Neural cell (in vitro differentiated cells): ENCODE measurements around the gene CHIA. TPM values are rescaled to one million over a fixed set of nuclear protein-coding genes. Genes with fewer than 3 reads are reported as not detected.

Experiments used
- H2AFZ ChIP-seq: fragments of 200-600, 300-800 bp; sonication (generic), shearing (Covaris generic); 2 replicates; pipeline ENCODE4 v1.6.0; 2014; ENCODE audit warnings: low read depth, mild to moderate bottlenecking, antibody characterized with exemption, low read length, moderate library complexity
- H3F3A ChIP-seq: fragments of 200-600 bp; shearing (Covaris generic); 2 replicates; pipeline ENCODE4 v1.6.1; 2016; ENCODE audit warnings: mild to moderate bottlenecking, moderate library complexity, mixed read lengths, antibody characterized with exemption, low read length; ENCODE audit not compliant: insufficient read depth, poor library complexity, severe bottlenecking
- H3K27ac ChIP-seq: fragments of 200-600, 300-800 bp; sonication (generic), shearing (Covaris generic); 2 replicates; pipeline ENCODE4 v1.5.1; 2014; ENCODE audit warnings: mild to moderate bottlenecking, low read length, moderate library complexity
- H3K27me3 ChIP-seq: fragments of 300-800, 200-600 bp; sonication (generic), shearing (Covaris generic); 2 replicates; pipeline ENCODE4 v1.6.0; 2014; ENCODE audit warnings: mild to moderate bottlenecking, low read depth, low read length, moderate library complexity; ENCODE audit not compliant: insufficient read depth
- H3K36me3 ChIP-seq: fragments of 300-800, 200-600 bp; sonication (generic), shearing (Covaris generic); 2 replicates; pipeline ENCODE4 v1.5.1; 2014; ENCODE audit warnings: mild to moderate bottlenecking, antibody characterized with exemption, low read length, moderate library complexity; ENCODE audit not compliant: insufficient read depth
- H3K4me2 ChIP-seq: fragments of 300-800, 200-600 bp; sonication (generic), shearing (Covaris generic); 2 replicates; pipeline ENCODE4 v1.6.0; 2014; ENCODE audit warnings: mild to moderate bottlenecking, low read length
- H3K4me3 ChIP-seq: fragments of 300-800, 200-600 bp; sonication (generic), shearing (Covaris generic); 2 replicates; pipeline ENCODE4 v1.5.1; 2014; ENCODE audit warnings: mild to moderate bottlenecking, low read length, moderate library complexity
- H3K79me2 ChIP-seq: fragments of 200-600 bp; shearing (Covaris generic); replicated peaks from 2 replicates; pipeline ENCODE4 v1.6.0; 2014; ENCODE audit warnings: mild to moderate bottlenecking, low read length, moderate library complexity; ENCODE audit not compliant: insufficient read depth
- H3K9ac ChIP-seq: fragments of 300-800, 200-600 bp; sonication (generic), shearing (Covaris generic); 2 replicates; pipeline ENCODE4 v1.6.1; 2016; ENCODE audit warnings: mild to moderate bottlenecking, low read length, mixed read lengths
- H3K9me2 ChIP-seq: fragments of 200-600 bp; shearing (Covaris generic); 2 replicates; pipeline ENCODE4 v1.6.1; 2016; ENCODE audit warnings: mild to moderate bottlenecking, low read length, mixed read lengths; ENCODE audit not compliant: insufficient read depth
- H3K9me3 ChIP-seq: fragments of 200-600, 300-800 bp; sonication (generic), shearing (Covaris generic); 2 replicates; pipeline ENCODE4 v1.6.1; 2016; ENCODE audit warnings: mild to moderate bottlenecking, mixed run types, low read length, moderate library complexity, mixed read lengths
- H4K20me1 ChIP-seq: fragments of 200-600 bp; shearing (Covaris generic); 2 replicates; pipeline ENCODE4 v1.6.1; 2016; ENCODE audit warnings: mild to moderate bottlenecking, mixed run types; ENCODE audit not compliant: insufficient read depth
- EP300 ChIP-seq: fragments of 450-650 bp; conservative IDR thresholded peaks from 2 replicates; pipeline ENCODE4 v1.6.1; 2014; ENCODE audit warnings: antibody characterized with exemption, mild to moderate bottlenecking, moderate library complexity; ENCODE audit not compliant: poor library complexity, severe bottlenecking
- EZH2 ChIP-seq: fragments of 200-600, 300-800 bp; shearing (Covaris generic), sonication (generic); IDR thresholded peaks from 2 replicates; pipeline ENCODE4 v1.6.1; 2014; ENCODE audit warnings: antibody characterized with exemption, low read length, borderline replicate concordance, mild to moderate bottlenecking; ENCODE audit not compliant: insufficient read depth, poor library complexity, severe bottlenecking
- MXI1 ChIP-seq: fragments of 450-650 bp; conservative IDR thresholded peaks from 2 replicates; pipeline ENCODE4 v1.6.1; 2014; ENCODE audit warnings: antibody characterized with exemption, mild to moderate bottlenecking; ENCODE audit not compliant: poor library complexity, severe bottlenecking
- POLR2AphosphoS5 ChIP-seq: IDR thresholded peaks from 2 replicates; pipeline ENCODE4 v1.6.1; 2012
- RAD21 ChIP-seq: fragments of 450-650 bp; conservative IDR thresholded peaks from 2 replicates; pipeline ENCODE4 v1.6.1; 2014; ENCODE audit warnings: antibody characterized with exemption, mild to moderate bottlenecking, moderate library complexity
- SMC3 ChIP-seq: fragments of 450-650 bp; conservative IDR thresholded peaks from 2 replicates; pipeline ENCODE4 v1.6.1; 2014; ENCODE audit warnings: antibody characterized with exemption, mild to moderate bottlenecking, moderate library complexity; ENCODE audit not compliant: poor library complexity
- TAF1 ChIP-seq: IDR thresholded peaks from 2 replicates; pipeline ENCODE4 v1.6.1; 2012; ENCODE audit warnings: low read depth
- polyA plus RNA-seq: library from polyadenylated mRNA; depleted of rRNA; stranded (reverse); fragments of >200 nt; gene quantifications from 2 replicates; pipeline ENCODE4 v1.2.3, GENCODE V29; 2014
- TF ChIP-seq, protein P1 (sequence below): IDR thresholded peaks from 2 replicates; pipeline ENCODE4 v1.6.1; 2012; ENCODE audit warnings: borderline replicate concordance
- TF ChIP-seq, protein P2 (sequence below): fragments of 450-650 bp; IDR thresholded peaks from 2 replicates; pipeline ENCODE4 v1.5.1; 2014; ENCODE audit warnings: antibody characterized with exemption, mild to moderate bottlenecking, moderate library complexity; ENCODE audit not compliant: poor library complexity, severe bottlenecking

Gene CHIA
- polyA plus RNA-seq, 1 donor from 2014 or later: not detected

DNA sequence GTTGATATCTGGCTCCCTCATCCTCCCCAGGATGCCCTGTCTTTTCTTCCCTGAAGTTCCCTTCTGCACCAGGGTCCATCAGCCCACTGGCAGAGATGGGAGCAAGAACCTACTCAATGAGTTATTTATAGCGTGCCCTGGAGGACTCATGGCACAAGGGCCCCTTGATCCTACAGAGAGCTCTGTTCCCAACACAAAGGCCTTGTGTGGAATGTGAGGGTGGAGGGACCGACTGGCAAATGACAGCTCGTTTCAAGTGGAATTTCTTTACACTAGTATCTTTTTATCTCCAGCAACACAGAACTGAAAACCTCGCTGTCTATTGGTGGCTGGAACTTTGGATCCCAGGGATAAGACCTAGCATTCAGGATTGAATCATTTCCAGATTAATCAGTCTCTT lies 40.7 kb upstream of the CHIA start:
- Histone ChIP-seq H3K9me2 (no peaks in the 10 kb centered on the region), H3K9me3 (no peaks in the 10 kb centered on the region), H4K20me1 (no peaks in the 10 kb centered on the region), H3F3A (no peaks in the 10 kb centered on the region), H3K36me3 (no peaks in the 10 kb centered on the region), H3K9ac (no peak overlapping the region), H3K4me3 (no peak overlapping the region), H3K27ac (no peak overlapping the region), H2AFZ (no peak overlapping the region), H3K4me2 (no peak overlapping the region), H3K27me3 (no peaks in the 10 kb centered on the region), H3K79me2 (no peaks in the 10 kb centered on the region)
- TF ChIP-seq POLR2AphosphoS5 (no peak), SMC3 (no peak), MXI1 (no peak), EZH2 (no peak)
- TF ChIP-seq, protein P1, sequence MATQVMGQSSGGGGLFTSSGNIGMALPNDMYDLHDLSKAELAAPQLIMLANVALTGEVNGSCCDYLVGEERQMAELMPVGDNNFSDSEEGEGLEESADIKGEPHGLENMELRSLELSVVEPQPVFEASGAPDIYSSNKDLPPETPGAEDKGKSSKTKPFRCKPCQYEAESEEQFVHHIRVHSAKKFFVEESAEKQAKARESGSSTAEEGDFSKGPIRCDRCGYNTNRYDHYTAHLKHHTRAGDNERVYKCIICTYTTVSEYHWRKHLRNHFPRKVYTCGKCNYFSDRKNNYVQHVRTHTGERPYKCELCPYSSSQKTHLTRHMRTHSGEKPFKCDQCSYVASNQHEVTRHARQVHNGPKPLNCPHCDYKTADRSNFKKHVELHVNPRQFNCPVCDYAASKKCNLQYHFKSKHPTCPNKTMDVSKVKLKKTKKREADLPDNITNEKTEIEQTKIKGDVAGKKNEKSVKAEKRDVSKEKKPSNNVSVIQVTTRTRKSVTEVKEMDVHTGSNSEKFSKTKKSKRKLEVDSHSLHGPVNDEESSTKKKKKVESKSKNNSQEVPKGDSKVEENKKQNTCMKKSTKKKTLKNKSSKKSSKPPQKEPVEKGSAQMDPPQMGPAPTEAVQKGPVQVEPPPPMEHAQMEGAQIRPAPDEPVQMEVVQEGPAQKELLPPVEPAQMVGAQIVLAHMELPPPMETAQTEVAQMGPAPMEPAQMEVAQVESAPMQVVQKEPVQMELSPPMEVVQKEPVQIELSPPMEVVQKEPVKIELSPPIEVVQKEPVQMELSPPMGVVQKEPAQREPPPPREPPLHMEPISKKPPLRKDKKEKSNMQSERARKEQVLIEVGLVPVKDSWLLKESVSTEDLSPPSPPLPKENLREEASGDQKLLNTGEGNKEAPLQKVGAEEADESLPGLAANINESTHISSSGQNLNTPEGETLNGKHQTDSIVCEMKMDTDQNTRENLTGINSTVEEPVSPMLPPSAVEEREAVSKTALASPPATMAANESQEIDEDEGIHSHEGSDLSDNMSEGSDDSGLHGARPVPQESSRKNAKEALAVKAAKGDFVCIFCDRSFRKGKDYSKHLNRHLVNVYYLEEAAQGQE: no peak
- TF ChIP-seq, protein P2, sequence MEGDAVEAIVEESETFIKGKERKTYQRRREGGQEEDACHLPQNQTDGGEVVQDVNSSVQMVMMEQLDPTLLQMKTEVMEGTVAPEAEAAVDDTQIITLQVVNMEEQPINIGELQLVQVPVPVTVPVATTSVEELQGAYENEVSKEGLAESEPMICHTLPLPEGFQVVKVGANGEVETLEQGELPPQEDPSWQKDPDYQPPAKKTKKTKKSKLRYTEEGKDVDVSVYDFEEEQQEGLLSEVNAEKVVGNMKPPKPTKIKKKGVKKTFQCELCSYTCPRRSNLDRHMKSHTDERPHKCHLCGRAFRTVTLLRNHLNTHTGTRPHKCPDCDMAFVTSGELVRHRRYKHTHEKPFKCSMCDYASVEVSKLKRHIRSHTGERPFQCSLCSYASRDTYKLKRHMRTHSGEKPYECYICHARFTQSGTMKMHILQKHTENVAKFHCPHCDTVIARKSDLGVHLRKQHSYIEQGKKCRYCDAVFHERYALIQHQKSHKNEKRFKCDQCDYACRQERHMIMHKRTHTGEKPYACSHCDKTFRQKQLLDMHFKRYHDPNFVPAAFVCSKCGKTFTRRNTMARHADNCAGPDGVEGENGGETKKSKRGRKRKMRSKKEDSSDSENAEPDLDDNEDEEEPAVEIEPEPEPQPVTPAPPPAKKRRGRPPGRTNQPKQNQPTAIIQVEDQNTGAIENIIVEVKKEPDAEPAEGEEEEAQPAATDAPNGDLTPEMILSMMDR: no peak

DNA sequence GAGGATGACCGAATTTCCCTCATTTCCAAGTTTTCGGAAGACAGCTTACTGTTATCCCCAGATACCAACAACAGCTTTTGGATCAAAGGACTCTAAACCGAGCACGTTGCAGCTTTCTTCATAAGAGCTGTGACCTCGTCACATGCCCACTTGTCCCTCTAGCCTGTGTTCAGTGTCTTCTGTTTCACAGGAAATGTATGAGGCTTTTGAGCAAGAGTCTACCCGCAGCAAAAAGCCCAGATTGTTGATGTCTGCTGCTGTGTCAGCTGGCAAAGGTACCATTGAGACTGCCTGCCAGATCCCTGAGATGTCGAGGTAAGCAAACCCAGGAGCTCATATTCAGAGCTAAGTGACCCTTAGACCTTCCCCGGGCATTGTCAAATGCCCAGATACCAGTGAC lies 39.1 kb upstream of the CHIA start:
- no peak overlapping the region for H3K9ac ChIP-seq
- H3K9me3 ChIP-seq: no peaks in the 10 kb centered on the region
- no peaks in the 10 kb centered on the region for H3K9me2 ChIP-seq
- no peaks in the 10 kb centered on the region for H3F3A ChIP-seq
- no peak overlapping the region for H3K4me3 ChIP-seq
- H3K27me3 ChIP-seq: no peaks in the 10 kb centered on the region
- H3K36me3 ChIP-seq: no peaks in the 10 kb centered on the region
- no peaks in the 10 kb centered on the region for H3K79me2 ChIP-seq
- no peak overlapping the region for H3K27ac ChIP-seq
- no peak overlapping the region for H2AFZ ChIP-seq
- TF ChIP-seq EZH2: no peak
- no peak for TF ChIP-seq MXI1
- no peak for TF ChIP-seq TAF1
- TF ChIP-seq SMC3: no peak
- H3K4me2 ChIP-seq: no peak overlapping the region
- no peaks in the 10 kb centered on the region for H4K20me1 ChIP-seq

DNA sequence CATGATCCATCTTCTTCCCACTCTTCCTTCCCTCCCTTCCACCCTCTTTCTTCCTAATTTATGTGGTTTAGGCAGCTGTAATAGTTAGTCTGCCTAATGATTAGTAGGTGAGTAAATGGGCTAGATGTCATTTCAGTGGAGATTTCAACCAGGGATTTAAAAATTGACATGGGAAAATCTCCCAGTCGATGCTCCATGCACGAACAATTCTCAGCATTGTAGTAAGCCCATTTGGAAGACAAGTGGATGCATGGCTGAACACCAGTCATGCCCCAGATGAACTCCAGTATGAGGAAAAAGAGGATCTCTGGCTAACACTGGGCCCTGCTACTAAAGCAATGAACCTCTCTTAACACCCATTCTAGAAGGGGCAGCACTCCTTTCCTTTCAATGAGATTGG lies 37.9 kb upstream of the CHIA start:
- no peaks in the 10 kb centered on the region for H3F3A ChIP-seq
- H3K9ac ChIP-seq: no peak overlapping the region
- H3K9me2 ChIP-seq: no peaks in the 10 kb centered on the region
- H3K79me2 ChIP-seq: no peaks in the 10 kb centered on the region
- H3K27me3 ChIP-seq: no peaks in the 10 kb centered on the region
- H3K9me3 ChIP-seq: no peaks in the 10 kb centered on the region
- H3K4me2 ChIP-seq: no peak overlapping the region
- no peak overlapping the region for H3K27ac ChIP-seq
- no peak overlapping the region for H3K4me3 ChIP-seq
- no peak overlapping the region for H2AFZ ChIP-seq
- TF ChIP-seq SMC3 (no peak), POLR2AphosphoS5 (no peak), MXI1 (no peak), EZH2 (no peak), RAD21 (no peak), TAF1 (no peak), EP300 (no peak)
- H3K36me3 ChIP-seq: no peaks in the 10 kb centered on the region
- no peaks in the 10 kb centered on the region for H4K20me1 ChIP-seq
